Upper lobe of right lung (tissue), 1 donor: Measurements from ENCODE around the gene YDJC. TPM values are rescaled to one million over a fixed set of nuclear protein-coding genes. Genes with fewer than 3 reads are reported as not detected.
A peak's percentile ranks its signal among the peaks of the same experiment; 100 is the strongest.
"Not testable (repeated sequence)": the region's sequence is repeated elsewhere in the genome, so short reads cannot be mapped to it uniquely, and the experiment has no call there.

Source experiments
- ATAC-seq: fragments of 200-7000 bp; cut with Tn5 transposase; one replicate; pipeline ENCODE4 v1.9.1; 2020; ENCODE audit warnings: mild to moderate bottlenecking, moderate library complexity
- DNase-seq: peaks from one replicate; pipeline ENCODE4 v3.0.0-alpha.2; 2020
- H3K27ac ChIP-seq: fragments of 200-600 bp; one replicate; pipeline ENCODE4 v1.8.0; 2022
- H3K27me3 ChIP-seq: fragments of 200-600 bp; one replicate; pipeline ENCODE4 v1.8.0; 2022; ENCODE audit warnings: mild to moderate bottlenecking
- H3K36me3 ChIP-seq: fragments of 200-600 bp; one replicate; pipeline ENCODE4 v1.8.0; 2022
- H3K4me1 ChIP-seq: fragments of 200-600 bp; one replicate; pipeline ENCODE4 v1.8.0; 2022
- H3K4me3 ChIP-seq: fragments of 200-600 bp; one replicate; pipeline ENCODE4 v1.8.0; 2022; ENCODE audit warnings: mild to moderate bottlenecking
- H3K9me3 ChIP-seq: fragments of 200-600 bp; one replicate; pipeline ENCODE4 v1.8.0; 2022
- CTCF ChIP-seq: fragments of 200-600 bp; IDR thresholded peaks from one replicate; pipeline ENCODE4 v1.8.0; 2022; ENCODE audit warnings: antibody characterized with exemption
- intact Hi-C: fragments of 100-400 bp; cut with DNase I; formaldehyde crosslinking; loops from one replicate; pipeline ENCODE4 v1.11.0; 2022
- total RNA-seq: library from RNA; stranded (reverse); fragmentation: NEBNext Ultra II Directional; extraction: Animal tissue kit (Norgen Biotek cat#: 25700); gene quantifications from one replicate; pipeline ENCODE4 v1.2.1, GENCODE V29; 2021
- donor health status: DM: no; HTN: yes; CAD: no; lungs with severe emphysema.

The YDJC gene
- total RNA-seq, 1 donor from 2014 or later: 13.9 TPM

- no peaks in the 10 kb centered on the region for H3K9me3 ChIP-seq
- H3K27ac ChIP-seq: no peak overlapping the region
- DNase-seq: no peak
- no peaks in the 10 kb centered on the region for H3K4me1 ChIP-seq
- peaks cover 40% of the 10 kb centered on the region for H3K36me3 ChIP-seq
- TF ChIP-seq CTCF: no peak
- H3K4me3 ChIP-seq: no peak overlapping the region
- H3K27me3 ChIP-seq: no peaks in the 10 kb centered on the region
- ATAC-seq: no peak
- intact Hi-C loops: no loop called here
Observed at GRCh38 chr22:21598302-21598701, 31.5 kb downstream of the YDJC start.

GRCh38 chr22:21596356-21597135 lies 33.3 kb downstream of the YDJC start:
- H3K27me3 ChIP-seq, H3K4me1 ChIP-seq, intact Hi-C loops, H3K9me3 ChIP-seq, H3K27ac ChIP-seq, ATAC-seq, H3K4me3 ChIP-seq, DNase-seq: not testable (repeated sequence)
- H3K36me3 ChIP-seq: peaks cover 48% of the 10 kb centered on the region

- ATAC-seq: no peak
- peaks cover 48% of the 10 kb centered on the region for H3K36me3 ChIP-seq
- intact Hi-C loops: no loop called here
- peaks cover 19% of the 10 kb centered on the region for H3K4me1 ChIP-seq
- H3K27ac ChIP-seq: no peak overlapping the region
- H3K4me3 ChIP-seq: no peak overlapping the region
- TF ChIP-seq CTCF: no peak
- no peaks in the 10 kb centered on the region for H3K9me3 ChIP-seq
- no peaks in the 10 kb centered on the region for H3K27me3 ChIP-seq
- no peak for DNase-seq
Observed at GRCh38 chr22:21594865-21595452, 34.9 kb downstream of the YDJC start.

GRCh38 chr22:21593406-21594232 lies 36.2 kb downstream of the YDJC start:
- ATAC-seq: no peak

GRCh38 chr22:21592422-21592821 lies 37.4 kb downstream of the YDJC start:
- Histone ChIP-seq H3K27me3 (no peaks in the 10 kb centered on the region), H3K27ac (no peak overlapping the region), H3K4me3 (no peak overlapping the region), H3K36me3 (peaks cover 39% of the 10 kb centered on the region), H3K4me1 (peaks cover 37% of the 10 kb centered on the region), H3K9me3 (no peaks in the 10 kb centered on the region)
- ATAC-seq (no peak), DNase-seq (no peak)
- intact Hi-C loops: no loop called here
- no peak for TF ChIP-seq CTCF

More at GRCh38 chr22:21593406-21594232, 36.2 kb downstream of the YDJC start:
- no peak for DNase-seq
- Histone ChIP-seq H3K4me1 (peaks cover 25% of the 10 kb centered on the region), H3K27ac (no peak overlapping the region), H3K4me3 (no peak overlapping the region), H3K36me3 (peaks cover 39% of the 10 kb centered on the region), H3K27me3 (no peaks in the 10 kb centered on the region), H3K9me3 (no peaks in the 10 kb centered on the region)
- intact Hi-C loops: no loop called here
- TF ChIP-seq CTCF: no peak

GRCh38 chr22:21591695-21592094 lies 38.1 kb downstream of the YDJC start:
- H3K4me1 ChIP-seq: peaks cover 42% of the 10 kb centered on the region
- TF ChIP-seq CTCF: no peak
- H3K27me3 ChIP-seq: no peaks in the 10 kb centered on the region
- ATAC-seq: peak; percentile 84
- H3K9me3 ChIP-seq: no peaks in the 10 kb centered on the region
- no peak overlapping the region for H3K4me3 ChIP-seq
- H3K27ac ChIP-seq: no peak overlapping the region
- DNase-seq: peak; percentile 78
- H3K36me3 ChIP-seq: peaks cover 39% of the 10 kb centered on the region
- intact Hi-C loops: no loop called here
